HG03520 (cell line): ENCODE results near the gene RCBTB1.
"Not testable (repeated sequence)": the region's sequence is repeated elsewhere in the genome, so short reads cannot be mapped to it uniquely, and the experiment has no call there.

Experiments used
- ATAC-seq: cut with Tn5 transposase; IDR thresholded peaks from one replicate; pipeline ENCODE4 v1.9.1; 2021; ENCODE audit warnings: mild to moderate bottlenecking, moderate library complexity; ENCODE audit not compliant: unreplicated experiment

Gene RCBTB1

GRCh38 chr13:49585220-49586157, at the start of gene RCBTB1:
TSS of gene RCBTB1 (minus strand) at chr13:49585558. CDS start at chr13:49567279, 18,279 bp downstream.
- ATAC-seq, result peak; percentile 83

- ATAC-seq, result no peak
These were observed 48.4 kb upstream of the RCBTB1 start for GRCh38 chr13:49633710-49634109.

- ATAC-seq, result no peak
These were observed 46.8 kb upstream of the RCBTB1 start for GRCh38 chr13:49632156-49632555.

DNA sequence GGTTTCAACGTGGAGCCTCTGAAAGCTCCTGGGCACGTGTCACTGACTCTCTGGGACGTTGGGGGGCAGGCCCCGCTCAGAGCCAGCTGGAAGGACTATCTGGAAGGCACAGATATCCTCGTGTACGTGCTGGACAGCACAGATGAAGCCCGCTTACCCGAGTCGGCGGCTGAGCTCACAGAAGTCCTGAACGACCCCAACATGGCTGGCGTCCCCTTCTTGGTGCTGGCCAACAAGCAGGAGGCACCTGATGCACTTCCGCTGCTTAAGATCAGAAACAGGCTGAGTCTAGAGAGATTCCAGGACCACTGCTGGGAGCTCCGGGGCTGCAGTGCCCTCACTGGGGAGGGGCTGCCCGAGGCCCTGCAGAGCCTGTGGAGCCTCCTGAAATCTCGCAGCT, 45.2 kb upstream of the RCBTB1 start:
- no peak for ATAC-seq

GRCh38 chr13:49629947-49630346, 44.6 kb upstream of the RCBTB1 start:
- no peak for ATAC-seq

GRCh38 chr13:49629196-49629938, 44.0 kb upstream of the RCBTB1 start:
- ATAC-seq, result no peak

- ATAC-seq, result peak; percentile 94
These were observed 42.7 kb upstream of the RCBTB1 start, which contains the start of gene ARL11 for GRCh38 chr13:49627831-49628652. TSS of gene ARL11 (plus strand) at chr13:49628507. CDS start at chr13:49630448, 1,941 bp downstream.

DNA sequence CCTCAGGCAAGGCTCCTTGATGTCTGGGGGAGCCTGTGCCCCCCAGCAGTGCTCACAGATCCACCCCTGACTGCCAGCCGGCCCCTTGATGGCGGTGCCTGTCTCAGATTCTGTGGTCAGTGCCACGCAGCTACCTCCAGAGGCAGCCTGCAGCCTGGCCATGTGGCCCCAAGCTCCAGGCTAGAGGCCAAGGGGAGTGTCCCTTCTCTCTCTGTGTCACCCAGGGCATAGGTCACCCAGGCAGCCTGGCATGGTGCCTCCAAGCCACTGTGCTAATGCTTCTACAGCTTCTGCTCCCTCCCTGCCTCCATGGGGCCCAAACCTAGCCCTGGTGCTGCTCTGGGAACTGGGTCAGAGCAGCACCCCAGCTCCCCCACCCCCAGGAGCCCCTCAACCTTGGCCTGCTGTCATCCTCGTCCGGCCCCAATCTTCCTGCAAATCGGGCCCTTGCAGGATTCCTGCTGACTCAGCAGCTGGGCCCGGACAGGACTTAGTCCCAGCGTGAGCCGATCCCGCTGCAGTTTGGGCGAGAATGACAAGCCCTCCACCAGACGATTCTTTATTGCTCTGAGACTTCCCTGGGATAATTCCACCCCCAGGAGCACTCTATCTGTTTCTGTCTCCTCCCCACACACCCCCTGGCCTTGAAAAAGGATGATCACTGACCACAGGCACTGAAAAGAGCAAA, 40.2 kb upstream of the RCBTB1 start:
- ATAC-seq, result no peak

GRCh38 chr13:49624229-49624628, 38.9 kb upstream of the RCBTB1 start:
- ATAC-seq, result no peak

DNA sequence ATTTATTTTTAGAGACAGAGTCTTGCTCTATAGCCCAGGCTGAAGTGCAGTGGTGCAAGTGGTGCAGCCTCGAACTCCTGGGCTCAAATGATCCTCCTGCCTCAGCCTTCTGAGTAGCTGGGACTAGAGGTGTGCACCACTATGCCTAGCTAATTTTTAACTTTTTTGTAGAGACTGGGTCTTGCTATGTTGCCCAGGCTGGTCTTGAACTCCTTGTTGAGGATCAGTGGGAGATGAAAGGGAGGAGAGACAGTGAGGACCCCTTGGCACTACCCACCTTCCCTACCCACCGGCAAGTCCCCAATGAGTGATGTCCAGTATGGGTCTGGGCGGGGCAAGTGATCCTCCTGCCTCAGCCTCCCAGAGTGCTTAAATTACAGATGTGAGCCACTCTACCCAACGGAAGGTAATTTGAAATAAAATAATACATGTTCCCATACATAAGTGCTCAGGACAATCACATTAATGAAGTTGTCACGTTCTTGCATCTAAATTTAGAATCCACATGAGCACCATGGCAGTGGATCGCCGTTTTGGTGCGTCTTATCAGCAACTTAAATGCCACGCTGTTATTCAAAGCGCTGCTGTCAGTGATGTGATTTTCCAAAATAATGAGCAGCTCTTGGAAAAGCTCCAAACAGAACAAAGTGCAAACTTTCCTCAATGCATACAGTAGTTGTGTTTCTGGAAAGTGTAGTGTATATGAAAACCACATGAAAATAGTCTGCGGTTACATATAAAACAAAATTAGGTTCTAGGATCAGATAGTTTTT, 37.0 kb upstream of the RCBTB1 start:
- no peak for ATAC-seq

- ATAC-seq, result no peak
These were observed 34.8 kb upstream of the RCBTB1 start for GRCh38 chr13:49620170-49620621.

DNA sequence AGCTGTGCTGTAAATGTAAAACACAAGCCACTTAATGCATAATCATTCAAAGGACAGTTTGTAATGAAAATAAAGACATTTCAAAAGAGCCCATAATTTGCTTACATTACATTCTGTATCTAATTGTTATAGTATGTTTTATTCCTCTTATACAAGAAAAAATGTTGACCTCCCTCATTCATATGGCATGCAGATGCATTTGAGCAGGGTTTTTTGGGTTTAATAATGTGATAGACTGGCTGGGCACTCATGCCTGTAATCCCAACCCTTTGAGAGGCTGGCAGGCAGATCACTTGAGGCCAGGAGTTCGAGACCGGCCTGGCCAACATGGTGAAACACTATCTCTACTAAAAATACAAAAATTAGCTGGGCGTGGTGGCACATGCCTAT, 31.3 kb upstream of the RCBTB1 start:
- no peak for ATAC-seq

GRCh38 chr13:49615836-49616675, 30.7 kb upstream of the RCBTB1 start:
- no peak for ATAC-seq

- ATAC-seq, result not testable (repeated sequence)
These were observed 26.7 kb upstream of the RCBTB1 start for GRCh38 chr13:49612042-49612441.

- ATAC-seq, result no peak
These were observed 24.8 kb upstream of the RCBTB1 start for GRCh38 chr13:49610176-49610575.

GRCh38 chr13:49608651-49609331, 23.4 kb upstream of the RCBTB1 start:
- no peak for ATAC-seq

DNA sequence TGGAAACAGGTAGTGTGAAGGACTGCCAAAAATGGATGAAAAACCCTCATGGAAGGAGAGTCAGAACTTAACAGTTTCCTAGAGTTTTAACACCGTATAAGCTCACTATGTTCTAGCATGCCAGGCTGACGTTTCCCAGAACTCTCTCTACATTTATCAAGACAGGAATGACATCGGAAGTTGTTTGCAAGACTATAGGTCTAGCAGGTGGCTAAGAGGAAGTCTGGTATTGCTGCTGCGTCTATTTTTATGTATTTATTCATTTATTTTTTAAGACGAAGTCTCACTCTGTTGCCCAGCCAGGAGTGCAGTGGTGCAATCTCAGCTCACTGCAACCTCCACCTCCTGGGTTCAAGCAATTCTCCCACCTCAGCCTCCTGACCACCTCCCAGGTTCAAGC, 22.4 kb upstream of the RCBTB1 start:
- no peak for ATAC-seq
